HG02588 (cell line): Measurements from ENCODE around the gene SERPINA4.

ENCODE experiments used
- ATAC-seq: cut with Tn5 transposase; IDR thresholded peaks from one replicate; pipeline ENCODE4 v1.9.1; 2021; ENCODE audit warnings: mild to moderate bottlenecking, moderate library complexity; ENCODE audit not compliant: unreplicated experiment

SERPINA4 gene, protein sequence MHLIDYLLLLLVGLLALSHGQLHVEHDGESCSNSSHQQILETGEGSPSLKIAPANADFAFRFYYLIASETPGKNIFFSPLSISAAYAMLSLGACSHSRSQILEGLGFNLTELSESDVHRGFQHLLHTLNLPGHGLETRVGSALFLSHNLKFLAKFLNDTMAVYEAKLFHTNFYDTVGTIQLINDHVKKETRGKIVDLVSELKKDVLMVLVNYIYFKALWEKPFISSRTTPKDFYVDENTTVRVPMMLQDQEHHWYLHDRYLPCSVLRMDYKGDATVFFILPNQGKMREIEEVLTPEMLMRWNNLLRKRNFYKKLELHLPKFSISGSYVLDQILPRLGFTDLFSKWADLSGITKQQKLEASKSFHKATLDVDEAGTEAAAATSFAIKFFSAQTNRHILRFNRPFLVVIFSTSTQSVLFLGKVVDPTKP

DNA sequence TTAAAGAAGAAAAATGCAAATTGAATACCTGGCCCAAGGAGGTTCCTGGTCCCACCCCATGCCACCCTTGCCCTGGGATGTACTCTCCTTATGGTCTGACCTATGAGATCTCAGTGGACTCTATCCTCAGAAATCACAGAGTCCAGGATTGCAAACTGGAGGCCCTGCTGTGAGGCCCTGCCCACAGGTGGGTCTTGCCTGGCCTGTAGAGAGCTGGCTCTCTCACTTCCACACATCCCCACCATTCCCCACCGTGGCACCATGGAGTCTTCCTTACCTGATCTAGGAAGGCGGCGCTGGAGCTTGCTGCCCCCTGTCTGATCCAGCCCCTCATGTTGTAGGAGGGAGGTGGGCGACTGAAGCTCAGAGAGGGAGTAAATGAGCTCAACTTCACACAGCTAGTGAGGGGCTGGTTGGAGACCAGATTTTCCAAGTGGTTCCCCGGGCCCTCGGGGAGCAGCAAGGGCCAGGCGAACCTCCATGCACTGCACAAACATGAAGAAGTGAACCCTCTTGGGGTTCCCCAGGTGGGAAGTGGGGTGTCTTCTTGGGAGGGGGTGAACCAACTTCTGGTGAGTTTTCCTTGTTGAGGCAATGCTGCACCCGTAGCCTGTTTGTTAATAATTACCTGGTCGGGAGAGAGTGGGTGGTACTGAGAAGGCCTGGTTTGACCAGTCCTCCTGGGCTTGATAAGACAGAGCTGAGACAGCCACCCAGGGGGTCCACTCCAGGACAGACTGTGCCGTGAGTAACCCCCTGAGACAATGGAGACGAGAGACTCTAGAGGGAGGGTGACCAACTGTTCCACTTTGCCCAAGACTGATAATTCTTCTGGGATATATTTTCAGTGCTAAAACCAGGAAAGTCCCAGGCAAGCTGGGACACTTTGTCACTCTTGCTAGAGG, at the start of gene SERPINA4:
TSS of gene SERPINA4 (plus strand) at position 692 of the 905 bp plus-strand sequence. CDS start 2,041 bp downstream, outside the sequence.
- ATAC-seq, result no peak

GRCh38 chr14:94514351-94514750, 46.9 kb upstream of the SERPINA4 start:
- ATAC-seq, result no peak

GRCh38 chr14:94515426-94515825, 45.8 kb upstream of the SERPINA4 start:
- ATAC-seq, result no peak

GRCh38 chr14:94515856-94516255, 45.4 kb upstream of the SERPINA4 start:
- ATAC-seq, result no peak

DNA sequence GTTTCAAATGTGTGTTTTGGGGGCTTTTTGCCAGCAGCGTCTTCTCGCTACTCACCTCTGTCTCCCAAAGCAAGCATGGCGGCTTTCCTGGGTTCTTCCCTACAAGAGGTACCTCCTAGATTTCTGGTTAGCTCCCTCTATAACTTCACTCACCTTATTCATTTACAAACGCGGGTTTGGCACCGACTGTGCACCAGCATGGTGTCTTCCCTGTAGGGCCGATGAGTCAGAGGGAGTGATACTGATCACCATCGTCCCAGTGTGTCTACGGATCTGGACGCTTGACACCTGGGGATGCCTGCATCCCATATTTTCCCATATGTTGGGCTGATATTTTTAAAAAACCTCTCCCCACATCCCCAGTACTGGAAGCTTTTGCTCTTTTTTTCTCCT, 44.0 kb upstream of the SERPINA4 start:
- no peak for ATAC-seq

- ATAC-seq, result no peak
Observed at GRCh38 chr14:94517641-94518257, 43.5 kb upstream of the SERPINA4 start.

DNA sequence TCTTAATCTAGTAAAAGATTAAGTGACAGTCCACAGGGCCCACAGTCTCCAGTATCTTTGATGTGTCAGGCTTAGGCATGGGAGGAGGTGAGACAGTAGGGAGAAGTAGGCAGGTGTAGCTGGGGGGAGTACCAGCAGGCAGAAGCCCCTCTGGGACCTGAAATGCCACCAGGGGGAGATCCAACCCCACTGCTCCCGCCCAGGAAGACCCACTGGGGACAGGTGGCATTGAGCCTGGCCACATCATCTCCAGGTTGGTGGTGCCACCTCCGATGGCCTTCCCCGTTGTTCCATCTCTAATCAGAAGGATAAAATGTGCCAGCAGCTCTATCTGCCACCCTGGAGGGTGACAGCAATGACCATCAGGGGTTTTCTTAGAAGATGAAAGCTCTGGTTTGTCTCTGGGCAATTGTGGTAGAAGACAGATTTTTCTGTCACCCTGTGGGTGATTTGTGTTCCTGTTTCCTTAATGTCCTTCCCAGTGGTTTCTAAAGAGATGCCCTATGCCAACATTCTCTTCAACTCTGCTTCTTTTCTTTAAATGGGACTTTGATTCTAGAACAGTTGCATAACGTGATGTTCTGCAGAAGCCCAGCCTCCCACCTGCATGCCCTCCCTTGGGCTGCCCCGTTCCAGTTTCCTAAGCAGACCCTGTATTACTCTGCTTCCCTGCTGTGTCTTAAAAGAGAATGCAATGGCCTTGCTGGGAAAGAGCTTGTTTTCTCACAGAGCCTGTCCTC, 39.7 kb upstream of the SERPINA4 start:
- no peak for ATAC-seq

DNA sequence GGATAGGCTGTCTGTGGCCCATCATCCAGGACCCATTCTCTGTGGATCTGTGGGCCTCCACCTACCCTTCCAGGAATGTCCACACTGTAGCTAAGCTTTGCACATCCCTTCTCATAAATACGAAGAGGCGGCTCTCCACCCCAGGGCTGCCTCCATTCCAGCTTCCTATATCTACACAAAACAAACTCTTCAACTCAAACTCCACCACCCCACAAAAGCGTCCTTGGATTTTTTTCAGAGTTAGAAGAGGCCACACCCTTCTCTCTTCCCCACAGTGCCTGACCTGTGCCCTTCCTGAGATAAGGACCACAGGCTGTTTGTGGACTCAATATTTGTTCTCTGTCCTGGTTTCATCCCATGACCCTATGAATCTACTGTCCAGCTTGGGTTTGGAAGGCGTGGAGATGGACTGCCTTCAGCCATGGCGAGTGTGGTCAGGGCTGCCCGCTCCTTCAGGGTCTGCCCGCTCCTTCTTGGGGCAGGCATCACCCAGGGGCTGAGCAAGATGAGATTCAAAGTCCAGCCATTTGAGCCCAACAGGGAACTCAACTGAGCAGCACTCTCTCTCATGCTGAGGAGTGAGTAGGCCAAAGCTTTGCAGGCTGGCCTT, 39.0 kb upstream of the SERPINA4 start:
- ATAC-seq, result no peak

GRCh38 chr14:94523265-94523664, 38.0 kb upstream of the SERPINA4 start:
- no peak for ATAC-seq

DNA sequence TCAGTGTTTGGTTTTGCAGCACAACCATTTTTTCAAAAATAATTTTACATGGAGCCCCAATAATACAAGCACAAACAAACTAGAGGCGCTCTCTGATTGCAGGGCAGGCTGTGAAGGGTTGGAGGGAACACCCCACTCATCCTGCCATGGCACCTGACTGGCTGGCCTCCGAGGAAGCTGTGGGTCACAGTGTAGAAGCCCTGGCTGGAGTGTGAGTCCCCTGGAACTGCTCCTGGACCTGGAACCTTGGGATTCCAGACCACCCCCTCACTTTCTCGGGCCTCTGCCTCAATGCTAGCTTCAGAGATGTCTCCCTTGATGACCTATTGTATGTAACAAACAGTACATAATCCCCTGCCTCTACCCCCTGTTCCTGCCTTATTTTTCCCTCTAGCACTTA, 37.1 kb upstream of the SERPINA4 start:
- no peak for ATAC-seq

DNA sequence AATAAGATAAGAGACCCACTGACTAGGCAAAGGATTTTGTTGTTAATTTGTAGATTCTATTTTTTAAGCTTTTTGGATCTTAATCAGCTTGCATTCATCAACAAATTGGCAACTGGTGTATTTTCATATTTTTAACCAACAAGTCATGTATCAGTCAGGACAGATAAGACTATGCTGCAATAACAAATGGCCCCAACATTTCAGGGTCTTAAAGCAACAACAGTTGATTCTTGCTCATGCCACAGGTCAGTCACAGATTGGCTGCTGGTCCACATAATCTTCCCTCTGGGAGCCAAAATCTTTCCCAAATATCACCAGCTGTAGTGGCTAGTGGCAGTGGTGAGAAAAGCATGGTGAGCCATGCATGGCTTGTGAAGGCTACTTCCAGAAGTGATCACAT, 30.1 kb upstream of the SERPINA4 start:
- no peak for ATAC-seq

- no peak for ATAC-seq
Observed at GRCh38 chr14:94532447-94532846, 28.8 kb upstream of the SERPINA4 start.

- ATAC-seq, result no peak
Observed at GRCh38 chr14:94535506-94535905, 25.7 kb upstream of the SERPINA4 start.

- ATAC-seq, result no peak
Observed at GRCh38 chr14:94536836-94537235, 24.4 kb upstream of the SERPINA4 start.

DNA sequence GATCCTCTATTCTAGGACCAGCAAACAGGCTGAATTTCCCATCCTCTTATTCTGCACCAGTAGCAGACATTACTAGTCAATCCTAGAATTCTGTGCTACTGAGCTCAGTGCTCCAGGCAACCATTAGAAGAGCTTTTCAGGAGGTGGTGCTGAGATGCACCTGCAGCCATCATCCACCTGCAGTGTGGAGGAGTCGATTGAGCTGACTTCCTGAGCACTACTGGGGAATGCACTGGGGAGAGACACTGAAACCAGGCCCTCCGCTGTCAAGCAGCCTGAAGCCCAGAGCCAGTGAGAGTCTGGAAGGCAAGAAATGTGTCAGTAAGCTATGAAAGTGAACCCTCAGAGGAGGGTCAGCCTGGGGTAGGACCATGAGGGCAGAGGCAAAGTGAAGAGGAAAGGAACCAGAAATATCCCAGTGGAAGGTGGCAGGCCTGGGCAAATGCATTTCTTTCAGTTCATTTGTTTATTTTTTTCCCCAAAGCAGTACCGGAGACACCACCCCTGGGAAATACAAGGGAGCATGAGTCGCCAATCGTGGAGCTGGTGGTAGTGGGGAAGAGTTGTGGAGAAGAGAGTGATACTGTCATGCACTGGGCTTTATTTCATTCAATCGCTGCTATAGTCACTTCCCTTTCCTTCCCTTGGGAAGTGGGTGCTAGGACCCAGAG, 23.0 kb upstream of the SERPINA4 start:
- no peak for ATAC-seq

DNA sequence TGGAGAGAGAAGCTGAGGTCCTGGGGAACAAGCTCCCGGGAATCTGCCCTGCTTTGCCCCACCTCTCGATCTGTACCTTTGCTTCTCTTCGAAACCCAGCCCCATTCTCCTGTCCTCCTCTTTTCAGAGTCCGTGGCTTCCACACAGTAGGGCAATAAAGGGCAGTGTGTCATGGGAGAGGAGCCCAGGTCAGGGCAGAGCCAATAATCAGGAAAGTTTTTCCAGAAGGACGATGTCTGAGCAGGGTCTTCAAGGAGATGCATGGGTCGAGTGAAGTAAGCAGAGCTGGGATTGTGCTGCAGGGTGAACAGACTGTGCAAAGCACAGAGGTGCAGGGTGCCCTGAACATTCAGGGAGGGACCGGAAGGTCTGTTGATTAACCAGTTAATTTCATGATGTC, 22.1 kb upstream of the SERPINA4 start:
- ATAC-seq, result no peak

DNA sequence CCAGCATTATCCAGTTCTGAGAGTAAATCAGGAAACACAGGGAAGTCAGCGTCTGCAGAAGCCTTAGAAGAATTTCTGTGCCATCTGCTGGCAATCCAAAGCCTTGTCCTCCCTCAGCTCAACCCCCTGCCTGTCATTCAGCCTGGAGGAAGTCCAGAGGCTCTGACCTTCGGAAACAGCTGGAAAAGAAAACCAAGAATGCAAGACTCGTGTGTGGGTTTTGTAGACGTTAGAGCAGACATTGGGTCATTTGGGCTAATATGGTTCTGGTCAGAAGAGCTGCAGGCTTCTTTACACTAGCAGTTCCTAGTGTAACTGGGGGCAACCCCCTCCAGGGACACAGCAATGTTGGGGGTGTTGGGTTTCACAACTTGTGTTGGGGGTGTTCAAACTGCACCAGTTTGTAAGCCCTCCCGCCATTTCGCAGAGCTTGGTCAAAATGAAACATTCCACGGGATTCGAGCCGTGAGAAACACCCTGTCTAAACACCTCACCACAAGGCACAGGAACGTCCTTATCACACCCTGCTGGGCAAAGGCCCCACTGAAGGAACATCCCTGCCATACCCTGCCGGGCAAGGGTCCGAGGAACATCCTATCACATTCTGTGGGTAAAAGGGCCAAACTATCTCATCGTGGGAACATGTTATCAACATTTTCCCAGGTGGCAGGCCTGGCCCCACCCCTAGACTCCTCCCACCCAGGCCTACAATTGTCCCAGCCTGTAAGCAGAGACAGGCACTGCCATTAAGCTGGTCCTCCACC, 21.0 kb upstream of the SERPINA4 start:
- ATAC-seq, result no peak

- ATAC-seq, result no peak
Observed at GRCh38 chr14:94541234-94541975, 19.8 kb upstream of the SERPINA4 start.
